GM19025 (cell line): ENCODE data around the gene TPM3.
A peak's percentile ranks its signal among the peaks of the same experiment; 100 is the strongest.
"Not testable (repeated sequence)": the region's sequence is repeated elsewhere in the genome, so short reads cannot be mapped to it uniquely, and the experiment has no call there.

Experiments used
- ATAC-seq: cut with Tn5 transposase; IDR thresholded peaks from one replicate; pipeline ENCODE4 v1.9.1; 2021; ENCODE audit warnings: mild to moderate bottlenecking, low read depth, moderate library complexity; ENCODE audit not compliant: unreplicated experiment

Gene TPM3

DNA sequence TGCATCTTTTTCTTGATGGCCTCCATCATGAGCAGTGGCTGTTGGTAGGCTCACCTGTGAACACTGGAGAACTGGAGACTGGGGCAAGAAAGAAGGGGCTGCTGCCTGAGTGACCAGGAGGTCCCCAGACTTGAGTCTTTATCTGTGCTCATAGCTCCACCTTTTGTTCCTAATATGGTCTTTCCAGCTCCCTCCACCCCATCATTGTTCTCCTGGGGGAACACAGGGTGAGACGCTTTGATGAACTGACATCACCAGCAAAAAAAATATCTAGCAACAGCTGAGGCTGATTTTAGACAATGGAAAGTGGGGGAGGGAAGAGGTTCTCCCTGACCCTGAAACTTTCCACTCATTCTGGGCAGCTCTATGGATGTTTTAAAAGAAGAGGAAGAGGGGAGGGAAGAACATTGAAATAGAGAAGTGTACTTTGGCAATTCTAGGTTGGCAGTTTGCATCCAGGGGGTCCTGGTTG, at the start of gene TPM3:
Gene TPM3, minus strand, starts transcription at position 111 of the 472 bp plus-strand sequence. Its CDS starts 82 bp downstream, at position 29.
- ATAC-seq: no peak

- ATAC-seq: no peak
Measured at GRCh38 chr1:154240294-154240833, 48.5 kb upstream of the TPM3 start.

GRCh38 chr1:154239491-154239890, 47.6 kb upstream of the TPM3 start:
- ATAC-seq: no peak

DNA sequence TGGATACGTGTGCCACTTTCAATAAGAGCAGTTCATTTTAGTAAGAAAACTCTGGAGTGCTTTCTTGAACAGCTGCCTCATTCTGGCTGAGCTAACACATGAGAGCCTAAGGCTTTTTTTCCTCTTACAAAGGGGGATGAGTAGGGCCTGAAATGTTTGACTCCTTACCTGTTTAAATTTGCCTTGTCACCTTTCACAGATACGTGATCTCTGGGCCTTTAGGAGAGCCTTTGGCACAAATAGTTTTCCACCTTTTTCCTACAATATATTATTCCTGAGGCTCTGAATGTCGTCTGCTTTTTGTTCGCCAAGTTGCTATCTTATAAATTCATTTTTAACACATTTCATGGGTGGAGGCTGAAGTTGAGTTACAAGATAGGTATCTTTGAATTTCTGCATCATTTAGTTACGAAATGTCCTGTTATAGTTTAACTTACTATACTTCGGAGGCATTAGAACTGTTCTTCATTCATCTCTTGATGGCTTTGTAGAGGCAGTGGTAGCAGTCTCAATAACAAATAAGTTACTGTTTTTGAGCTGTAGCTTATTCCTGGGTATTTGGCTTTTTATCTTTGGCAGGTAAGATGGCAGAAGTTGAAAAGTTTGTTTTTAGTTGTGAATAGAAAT, 46.1 kb upstream of the TPM3 start:
- no peak for ATAC-seq

DNA sequence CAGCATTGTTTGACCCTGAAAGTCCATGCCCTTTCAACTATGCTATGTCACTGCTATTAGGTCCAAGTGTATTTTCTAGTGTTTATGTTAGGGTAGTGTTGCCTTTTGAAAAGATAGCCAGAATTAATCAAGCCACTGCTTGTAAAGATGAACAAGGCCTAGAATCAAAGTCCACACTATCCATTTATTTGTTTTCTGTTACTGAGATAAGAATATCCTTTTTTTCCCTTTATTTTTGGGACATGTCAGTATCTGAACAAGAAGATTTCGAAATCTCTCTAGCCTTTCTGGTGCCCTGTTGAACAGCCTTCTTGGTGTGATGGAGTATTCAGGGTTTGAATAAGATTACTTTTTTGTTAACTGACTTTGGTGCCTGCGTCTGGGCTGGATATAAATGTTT, 45.5 kb upstream of the TPM3 start:
- no peak for ATAC-seq

- ATAC-seq: no peak
Measured at GRCh38 chr1:154236855-154237254, 45.0 kb upstream of the TPM3 start.

- not testable (repeated sequence) for ATAC-seq
Measured at GRCh38 chr1:154233127-154233526, 41.2 kb upstream of the TPM3 start.

DNA sequence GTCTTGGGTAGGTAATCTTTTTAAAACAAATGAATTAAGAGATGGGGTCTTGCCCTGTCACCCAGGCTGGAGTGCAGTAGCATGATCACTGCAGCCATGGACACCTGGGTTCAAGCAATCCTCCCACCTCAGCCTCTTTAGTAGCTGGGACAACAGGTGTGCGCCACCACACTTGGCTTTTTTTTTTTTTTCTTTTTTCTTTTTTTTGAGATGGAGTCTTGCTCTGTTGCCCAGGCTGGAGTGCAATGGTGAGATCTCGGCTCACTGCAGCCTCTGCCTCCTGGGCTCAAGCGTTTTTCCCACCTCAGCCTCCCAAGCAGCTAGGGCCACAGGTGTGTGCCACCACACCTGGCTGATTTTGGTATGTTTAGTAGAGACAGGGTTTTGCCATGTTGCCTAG, 39.2 kb upstream of the TPM3 start:
- ATAC-seq: not testable (repeated sequence)

DNA sequence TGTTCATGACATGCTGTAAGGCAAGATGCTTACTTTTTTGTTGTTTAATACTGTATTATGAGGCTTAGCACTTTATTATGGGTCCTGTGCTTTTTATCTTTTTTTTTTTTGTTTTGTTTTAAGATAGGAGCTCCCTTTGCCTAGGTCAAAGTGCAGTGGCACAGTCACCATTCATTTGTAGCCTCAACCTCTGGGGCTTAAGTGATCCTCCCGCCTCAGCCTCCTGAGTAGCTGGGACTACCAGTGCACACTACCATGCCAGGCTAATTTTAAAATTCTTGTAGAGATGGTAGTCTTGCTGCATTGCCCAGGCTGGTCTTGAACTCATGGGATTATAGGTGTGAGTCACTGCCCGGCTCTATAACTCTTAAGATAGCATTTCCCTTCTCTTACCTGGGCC, 33.5 kb upstream of the TPM3 start:
- ATAC-seq: no peak

DNA sequence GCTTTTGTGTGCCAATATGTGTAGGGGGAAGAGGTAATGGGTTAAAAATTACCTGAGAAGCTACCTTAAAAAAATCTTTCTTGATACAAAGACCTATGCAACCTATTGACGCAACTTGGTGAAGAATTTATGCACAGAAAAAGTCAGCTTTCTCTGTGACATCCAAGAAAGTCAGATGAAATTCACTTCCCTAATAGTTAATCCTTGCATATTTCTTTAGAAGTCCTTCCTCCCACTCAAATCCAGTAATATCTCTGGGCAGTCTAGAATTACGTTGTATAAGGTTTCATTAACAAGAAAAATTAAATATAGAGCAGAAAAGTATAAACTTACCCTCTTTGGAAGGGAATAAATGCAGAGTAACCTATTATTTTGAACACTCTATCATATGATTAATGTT, 31.7 kb upstream of the TPM3 start:
- no peak for ATAC-seq

- ATAC-seq: no peak
Measured at GRCh38 chr1:154222918-154223317, 31.0 kb upstream of the TPM3 start.

- no peak for ATAC-seq
Measured at GRCh38 chr1:154222518-154222917, 30.6 kb upstream of the TPM3 start.

GRCh38 chr1:154221278-154222001, 29.5 kb upstream of the TPM3 start:
- ATAC-seq: no peak

GRCh38 chr1:154220970-154221277, 29.0 kb upstream of the TPM3 start:
- no peak for ATAC-seq

DNA sequence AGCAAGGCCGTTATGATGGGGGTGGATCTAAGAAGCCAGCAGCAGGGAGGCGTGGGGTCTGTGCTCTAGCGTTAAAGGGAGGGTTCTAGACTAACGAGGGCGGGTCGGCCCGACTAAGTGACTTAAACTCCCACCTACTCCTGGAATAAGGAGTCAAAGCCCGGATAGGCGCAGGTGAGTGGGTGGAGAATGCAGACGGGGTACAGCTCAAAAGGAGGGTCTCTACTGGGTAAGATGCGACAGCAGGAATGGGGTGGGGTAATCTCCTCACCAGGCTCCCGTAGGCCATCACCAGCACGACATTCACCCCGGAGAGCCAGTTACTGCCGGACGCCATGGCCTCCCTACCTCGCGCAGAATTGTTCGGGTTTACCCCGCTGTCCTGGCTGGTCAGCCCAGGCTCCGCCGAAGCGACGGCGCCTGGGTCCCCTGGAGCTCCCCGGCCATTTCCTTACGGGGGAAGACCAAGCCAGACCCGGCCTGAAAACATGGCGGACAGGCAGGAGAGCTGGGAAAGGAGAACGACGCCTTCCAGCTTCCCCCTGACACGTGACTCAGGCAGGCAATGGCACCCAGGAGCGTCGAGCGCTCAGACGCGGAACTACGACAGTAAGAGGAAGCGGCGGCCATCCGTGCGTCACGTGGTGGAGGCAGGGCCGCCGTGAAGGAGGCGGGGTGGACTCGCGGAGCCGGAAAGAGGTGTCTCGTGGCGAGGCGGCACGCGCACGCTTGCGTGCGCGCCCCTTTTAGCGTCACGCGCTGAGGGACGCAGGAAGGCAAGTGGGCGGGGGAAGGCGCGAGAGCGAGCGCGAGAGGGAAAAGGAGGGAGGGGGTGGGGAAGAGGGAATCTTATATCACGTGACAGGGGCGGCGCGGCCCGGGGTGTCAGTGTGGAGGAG, 28.4 kb upstream of the TPM3 start, which contains the start of gene UBAP2L:
Gene UBAP2L, plus strand, starts transcription at position 885 of the 899 bp plus-strand sequence. CDS start 4,169 bp downstream, outside the sequence.
- ATAC-seq: peak; percentile 95

- ATAC-seq: no peak
Measured at GRCh38 chr1:154219541-154219940, 27.6 kb upstream of the TPM3 start.

- ATAC-seq: no peak
Measured at GRCh38 chr1:154218545-154218944, 26.6 kb upstream of the TPM3 start.

GRCh38 chr1:154213274-154213673, 21.4 kb upstream of the TPM3 start:
- ATAC-seq: no peak

GRCh38 chr1:154212083-154212482, 20.2 kb upstream of the TPM3 start:
- ATAC-seq: no peak

DNA sequence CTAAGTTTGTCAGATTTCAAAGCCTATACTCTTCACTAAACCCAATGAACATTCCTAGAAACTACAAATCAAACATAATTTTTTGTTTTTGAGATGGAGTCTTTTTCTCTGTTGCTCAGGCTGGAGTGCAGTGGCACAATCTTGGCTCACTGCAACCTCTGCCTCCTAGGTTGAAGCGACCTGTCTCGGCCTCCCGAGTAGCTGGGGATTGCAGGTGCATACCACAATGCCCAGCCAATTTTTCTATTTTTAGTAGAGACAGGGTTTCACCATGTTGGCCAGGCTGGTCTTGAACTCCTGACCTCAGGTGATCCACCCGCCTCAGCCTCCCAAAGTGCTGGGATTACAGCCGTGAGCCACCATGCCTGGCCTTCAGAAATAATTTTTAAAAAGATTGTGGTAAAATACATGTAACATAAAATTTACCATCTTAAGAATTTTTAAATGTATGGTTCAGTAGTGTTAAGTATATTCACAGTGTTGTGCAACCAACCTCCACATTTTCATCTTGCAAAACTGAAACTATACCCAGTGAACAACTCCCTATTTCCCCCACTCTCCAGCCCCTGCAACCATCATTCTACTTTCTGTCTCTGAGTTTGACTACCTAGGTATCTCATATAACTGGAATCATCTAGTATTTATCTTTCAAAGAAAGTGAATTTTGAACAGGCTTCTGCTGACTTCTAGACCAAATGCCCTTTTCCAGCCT, 16.9 kb upstream of the TPM3 start:
- ATAC-seq: no peak
